IMR-90 (cell line): ENCODE results near the gene NEAT1. TPM values are rescaled to one million over a fixed set of nuclear protein-coding genes. Genes with fewer than 3 reads are reported as not detected.

Experiments
- ATAC-seq: fragments of 200-7000 bp; cut with Tn5 transposase; 2 replicates; pipeline ENCODE4 v1.9.1; 2020; ENCODE audit warnings: low read depth, mild to moderate bottlenecking, moderate library complexity
- BruUV-seq: library from RNA; stranded (reverse); fragments of 400-500 nt; replicated peaks from 2 replicates; lab custom pipeline; 2021; lab: Mats Ljungman, UMichigan
- CTCF ChIA-PET: fragments of 300-600 bp; formaldehyde crosslinking; extraction: SDS; loops from one replicate; lab custom pipeline; 2021; ENCODE audit warnings: antibody characterized with exemption; lab: Yijun Ruan, JAX
- POLR2A ChIA-PET: fragments of 300-600 bp; sonication (Branson Sonifier 250); formaldehyde crosslinking; loops from one replicate; lab custom pipeline; 2022; ENCODE audit warnings: antibody characterized with exemption; ENCODE audit not compliant: unreplicated experiment; lab: Charles Lee
- DNase-seq: peaks from one replicate; pipeline ENCODE4 v3.0.0; 2013
- H2AFZ ChIP-seq: replicated peaks from 2 replicates; pipeline ENCODE3; 2013; ENCODE audit warnings: low read length, mild to moderate bottlenecking; ENCODE audit not compliant: poor library complexity
- H2AK5ac ChIP-seq: 2 replicates; pipeline ENCODE4 v1.6.1; 2013; ENCODE audit warnings: low read depth, low read length, inconsistent platforms
- H2AK9ac ChIP-seq: replicated peaks from 2 replicates; pipeline ENCODE3; 2013; ENCODE audit warnings: mild to moderate bottlenecking, low read depth, low read length, moderate library complexity; ENCODE audit not compliant: poor library complexity
- H2BK120ac ChIP-seq: 2 replicates; pipeline ENCODE4 v1.6.1; 2013; ENCODE audit warnings: low read depth, low read length, inconsistent platforms
- H2BK15ac ChIP-seq: 3 replicates; pipeline ENCODE4 v1.6.1; 2013; ENCODE audit warnings: low read depth, low read length, inconsistent platforms
- H2BK20ac ChIP-seq: 2 replicates; pipeline ENCODE4 v1.6.1; 2013; ENCODE audit warnings: low read depth, mild to moderate bottlenecking, inconsistent platforms, low read length, moderate library complexity
- H2BK5ac ChIP-seq: 2 replicates; pipeline ENCODE4 v1.6.1; 2013; ENCODE audit warnings: mild to moderate bottlenecking, low read depth, low read length, inconsistent platforms; ENCODE audit not compliant: poor library complexity, severe bottlenecking
- H3K14ac ChIP-seq: replicated peaks from 2 replicates; pipeline ENCODE4 v1.6.1; 2013; ENCODE audit warnings: low read depth, low read length, inconsistent platforms
- H3K18ac ChIP-seq: 2 replicates; pipeline ENCODE4 v1.6.1; 2013; ENCODE audit warnings: low read depth, low read length, control low read depth
- H3K23ac ChIP-seq: 2 replicates; pipeline ENCODE4 v1.6.1; 2013; ENCODE audit warnings: low read depth, low read length, inconsistent platforms
- H3K27ac ChIP-seq: 2 replicates; pipeline ENCODE4 v1.5.1; 2013; ENCODE audit warnings: mild to moderate bottlenecking, control low read depth, low read length; ENCODE audit not compliant: insufficient read depth
- H3K27me3 ChIP-seq: 2 replicates; pipeline ENCODE4 v1.6.1; 2013; ENCODE audit warnings: low read length; ENCODE audit not compliant: control insufficient read depth, insufficient read depth
- H3K36me3 ChIP-seq: 2 replicates; pipeline ENCODE4 v1.6.1; 2013; ENCODE audit warnings: low read length, mixed read lengths; ENCODE audit not compliant: control insufficient read depth, insufficient read depth
- H3K4ac ChIP-seq: 2 replicates; pipeline ENCODE4 v1.6.1; 2013; ENCODE audit warnings: low read depth, low read length, inconsistent platforms
- H3K4me1 ChIP-seq: 2 replicates; pipeline ENCODE4 v1.6.1; 2013; ENCODE audit warnings: low read length, mixed read lengths; ENCODE audit not compliant: control insufficient read depth, insufficient read depth
- H3K4me2 ChIP-seq: 2 replicates; pipeline ENCODE4 v1.6.1; 2013; ENCODE audit warnings: low read depth, mild to moderate bottlenecking, control low read depth, low read length, moderate library complexity
- H3K4me3 ChIP-seq: 2 replicates; pipeline ENCODE4 v1.5.1; 2013; ENCODE audit warnings: low read depth, mild to moderate bottlenecking, control low read depth, low read length, moderate library complexity; ENCODE audit not compliant: insufficient read depth
- H3K56ac ChIP-seq: 2 replicates; pipeline ENCODE4 v1.6.1; 2013; ENCODE audit warnings: low read length, inconsistent platforms; ENCODE audit not compliant: insufficient read depth; ENCODE audit errors: extremely low read depth
- H3K79me1 ChIP-seq, 2 experiments: 2 replicates each; pipeline ENCODE4 v1.6.1; 2013; ENCODE audit warnings: low read length in 2 of 2, inconsistent platforms in 1 of 2, low read depth in 1 of 2
- H3K9ac ChIP-seq: 2 replicates; pipeline ENCODE4 v1.6.1; 2013; ENCODE audit warnings: low read depth, low read length, control low read depth
- H3K9me1 ChIP-seq: 2 replicates; pipeline ENCODE4 v1.6.1; 2013; ENCODE audit warnings: low read length, inconsistent platforms; ENCODE audit not compliant: insufficient read depth
- H3K9me3 ChIP-seq: 2 replicates; pipeline ENCODE4 v1.6.1; 2013; ENCODE audit warnings: low read length; ENCODE audit not compliant: control insufficient read depth, insufficient read depth
- H4K20me1 ChIP-seq: 2 replicates; pipeline ENCODE4 v1.6.1; 2013; ENCODE audit warnings: low read length, inconsistent platforms; ENCODE audit not compliant: insufficient read depth
- H4K5ac ChIP-seq: 2 replicates; pipeline ENCODE4 v1.6.1; 2013; ENCODE audit warnings: mild to moderate bottlenecking, low read depth, low read length, control low read depth
- H4K8ac ChIP-seq, 2 experiments: 2 replicates each; pipeline ENCODE4 v1.6.1; 2013; ENCODE audit warnings: low read depth in 2 of 2, low read length in 2 of 2, control low read depth in 1 of 2, inconsistent platforms in 1 of 2
- H4K91ac ChIP-seq: 2 replicates; pipeline ENCODE4 v1.6.1; 2013; ENCODE audit warnings: low read depth, low read length, inconsistent platforms; ENCODE audit not compliant: insufficient read depth
- CHD1 ChIP-seq: IDR thresholded peaks from 2 replicates; pipeline ENCODE4 v1.6.1; 2012; ENCODE audit warnings: low read depth, low read length, improper control_type of control experiment
- MXI1 ChIP-seq: IDR thresholded peaks from 2 replicates; pipeline ENCODE4 v1.6.1; 2012; ENCODE audit warnings: low read depth, mild to moderate bottlenecking, low read length, moderate library complexity, borderline replicate concordance
- POLR2A ChIP-seq: IDR thresholded peaks from 2 replicates; pipeline ENCODE4 v1.6.1; 2012; ENCODE audit warnings: mild to moderate bottlenecking, low read depth, low read length
- WGBS, 2 experiments: methylation state at CpG; one replicate each; pipeline versions ENCODE4 v1.1.5 to v1.1.7; 2013; ENCODE audit warnings: missing lambda C conversion rate in 2 of 2; ENCODE audit not compliant: insufficient read length in 1 of 2; ENCODE audit errors: extremely low coverage in 2 of 2; 5-methylcytosine and 5-hydroxymethylcytosine counted together
- dilution Hi-C: fragments of 300-500 bp; cut with HindIII; formaldehyde crosslinking; loops from one replicate; pipeline ENCODE4 v1.14.3; 2018; ENCODE audit warnings: low sequenced_read_pairs; ENCODE audit not compliant: unreplicated experiment
- in situ Hi-C: fragments of 300-500 bp; cut with MboI; formaldehyde crosslinking; loops from 3 replicates; pipeline ENCODE4 v1.14.3; 2019; ENCODE audit warnings: low sequenced_read_pairs, inconsistent platforms, mixed read lengths
- intact Hi-C: fragments of 100-400 bp; cut with micrococcal nuclease; formaldehyde crosslinking; loops from 2 replicates; pipeline ENCODE4 v1.10.0; 2022
- polyA plus RNA-seq, 3 experiments: library from polyadenylated mRNA; depleted of rRNA; stranded (reverse); fragments of >200 nt; gene quantifications; 2 replicates each; pipeline ENCODE4 v1.2.3, GENCODE V29; 2012; ENCODE audit warnings: low replicate concordance in 1 of 3
- total RNA-seq: library from RNA; depleted of rRNA; stranded (reverse); fragments of >200 nt; gene quantifications from 2 replicates; pipeline ENCODE4 v1.2.3, GENCODE V29; 2012
- TF ChIP-seq, protein P1 (sequence below): fragments of 150-350 bp; IDR thresholded peaks from 2 replicates; pipeline ENCODE4 v1.6.1; 2017; ENCODE audit warnings: mild to moderate bottlenecking, antibody characterized with exemption, low read length, low read depth

NEAT1 gene
- total and polyA plus RNA-seq, 2 of the 4 experiments (the other 2 are of a cell fraction) = 30.1 to 114 TPM

DNA sequence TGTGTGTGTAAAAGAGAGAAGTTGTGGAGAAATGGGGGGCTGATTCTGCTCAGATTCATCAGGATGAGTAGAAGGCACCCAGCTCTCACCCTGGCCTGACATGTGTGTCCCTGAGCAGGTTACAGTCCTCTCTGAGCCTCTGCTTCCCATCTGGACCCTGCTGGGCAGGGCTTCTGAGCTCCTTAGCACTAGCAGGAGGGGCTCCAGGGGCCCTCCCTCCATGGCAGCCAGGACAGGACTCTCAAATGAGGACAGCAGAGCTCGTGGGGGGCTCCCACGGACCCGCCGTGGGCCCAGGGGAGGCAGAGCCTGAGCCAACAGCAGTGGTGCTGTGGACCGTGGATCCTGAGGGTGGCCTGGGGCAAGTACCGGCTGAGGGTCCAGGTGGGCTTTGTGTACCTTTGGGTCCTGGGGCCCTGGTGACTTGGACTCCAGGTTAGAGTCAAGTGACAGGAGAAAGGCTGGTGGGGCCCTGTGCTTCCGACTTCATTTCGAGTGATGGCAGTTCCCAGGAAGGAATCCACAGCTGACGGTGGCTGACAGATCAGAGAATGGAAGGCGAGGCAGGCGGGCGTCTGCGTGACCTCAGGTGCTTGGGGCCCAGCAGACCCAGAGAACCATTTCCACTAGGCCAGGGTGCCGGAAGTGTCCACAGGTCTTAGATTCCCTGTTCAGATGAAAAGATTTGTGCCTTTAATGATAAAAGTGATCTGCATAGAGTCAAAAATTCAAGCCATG lies 21.9 kb downstream of the NEAT1 start:
- Histone ChIP-seq H3K36me3 (peaks cover 43% of the 10 kb centered on the region), H3K9me3 (no peaks in the 10 kb centered on the region), H3K14ac (no peak overlapping the region), H3K27ac (peak overlapping the region; percentile 24; the same call in 1 of the 2 replicates), H3K23ac (no peak overlapping the region), H4K8ac (no peak overlapping the region; a peak in 1 of 4 replicates), H3K4me2 (no peak overlapping the region), H3K4me3 (no peak overlapping the region), H2BK15ac (no peak overlapping the region), H2AK5ac (no peak overlapping the region), H2AK9ac (peak overlapping the region; percentile 51), H3K79me1 (peaks cover 7 to 60% of the 10 kb centered on the region in 2 experiments), H4K5ac (no peak overlapping the region), H4K91ac (no peak overlapping the region), H3K9me1 (peaks cover 16% of the 10 kb centered on the region), H2BK120ac (no peak overlapping the region), H3K4ac (no peak overlapping the region), H3K27me3 (no peaks in the 10 kb centered on the region), H3K9ac (no peak overlapping the region), H4K20me1 (peaks cover 96% of the 10 kb centered on the region), H3K56ac (no peak overlapping the region), H3K18ac (no peak overlapping the region), H2BK5ac (peak overlapping the region; percentile 34), H2AFZ (no peak overlapping the region), H3K4me1 (peaks cover 4% of the 10 kb centered on the region; the same call in 1 of the 2 replicates), H2BK20ac (no peak overlapping the region)
- TF ChIP-seq, protein P1, sequence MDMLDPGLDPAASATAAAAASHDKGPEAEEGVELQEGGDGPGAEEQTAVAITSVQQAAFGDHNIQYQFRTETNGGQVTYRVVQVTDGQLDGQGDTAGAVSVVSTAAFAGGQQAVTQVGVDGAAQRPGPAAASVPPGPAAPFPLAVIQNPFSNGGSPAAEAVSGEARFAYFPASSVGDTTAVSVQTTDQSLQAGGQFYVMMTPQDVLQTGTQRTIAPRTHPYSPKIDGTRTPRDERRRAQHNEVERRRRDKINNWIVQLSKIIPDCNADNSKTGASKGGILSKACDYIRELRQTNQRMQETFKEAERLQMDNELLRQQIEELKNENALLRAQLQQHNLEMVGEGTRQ = peak; percentile 0; the same call in 1 of the 2 replicates
- TF ChIP-seq MXI1 (no peak), CHD1 (peak; percentile 30; the same call in 1 of the 2 replicates), POLR2A (peak; percentile 60)
- in situ Hi-C loops = no loop called here
- ChIA-PET POLR2A (interaction anchor here (0.7 kb wide), 1 partner anchor 21 kb away, joined by 4 read pairs; no protein-coding TSS in a partner anchor), CTCF (no interaction called here)
- intact Hi-C loops = no loop called here
- 100% methylated on average over 4 of the region's 14 CpGs; no CpG with 5 or more reads in 1 of the 2 experiments for WGBS, 2 experiments
- ATAC-seq (no peak), DNase-seq (peak; percentile 43)
- dilution Hi-C loops = no loop called here
- no TSS peak for BruUV-seq
